ENCODE measurements around the gene ATP11A.

The ATP11A gene

DNA sequence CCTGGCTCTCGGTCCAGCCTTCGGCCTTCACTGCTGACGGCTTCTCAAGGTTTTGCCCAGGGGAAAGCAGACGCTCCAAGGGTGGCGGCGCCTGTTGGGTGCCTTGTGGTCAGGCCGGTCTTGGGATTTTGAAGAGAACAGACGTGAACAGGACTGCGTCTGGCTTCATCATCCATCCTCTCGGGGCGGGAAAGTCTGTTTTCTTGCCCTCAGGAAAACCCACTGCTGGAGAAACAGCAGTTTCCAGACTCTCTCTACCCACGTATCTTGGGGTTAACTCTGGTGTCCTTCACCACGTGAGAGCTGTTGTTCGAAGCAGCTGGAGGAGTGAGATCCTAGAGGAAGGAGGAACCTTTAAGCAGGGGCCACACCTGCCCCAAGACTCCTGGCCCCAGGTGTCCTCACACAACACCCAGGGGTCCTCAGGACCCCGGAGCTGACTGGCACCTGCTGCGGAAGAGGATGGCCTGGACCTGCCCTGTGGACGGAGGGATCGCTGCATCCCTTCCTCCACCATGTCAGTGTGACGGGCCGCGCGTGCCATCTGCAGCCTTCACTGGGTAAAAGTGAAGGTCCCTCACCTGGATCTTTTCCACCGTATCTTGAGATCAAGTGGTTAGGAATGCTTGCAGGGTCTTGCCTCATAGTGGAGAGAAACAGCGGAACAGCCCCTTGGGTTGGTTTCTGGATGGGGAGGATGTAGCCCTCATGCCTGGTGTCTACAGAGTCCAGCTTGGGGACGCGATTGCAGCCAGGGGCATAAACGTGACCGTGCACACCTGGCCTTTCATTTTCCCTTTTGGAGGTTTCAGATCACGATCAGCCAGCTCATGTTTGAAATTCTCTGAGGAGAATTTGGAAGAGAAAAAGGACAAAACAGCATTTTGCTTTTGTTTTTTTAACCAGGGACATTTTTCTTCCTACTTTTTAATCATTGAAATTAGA, 209.7 kb downstream of the ATP11A start:
- TF ChIP-seq CTCF (IDR thresholded peaks at IDR 0.05; ENCODE audit: low read length, missing control alignments), result no peak
- no peak overlapping the region for H3K4me3 ChIP-seq (replicated peaks; ENCODE audit: low read depth, low read length)
- no peak for DNase-seq (ENCODE audit: low read depth)

DNA sequence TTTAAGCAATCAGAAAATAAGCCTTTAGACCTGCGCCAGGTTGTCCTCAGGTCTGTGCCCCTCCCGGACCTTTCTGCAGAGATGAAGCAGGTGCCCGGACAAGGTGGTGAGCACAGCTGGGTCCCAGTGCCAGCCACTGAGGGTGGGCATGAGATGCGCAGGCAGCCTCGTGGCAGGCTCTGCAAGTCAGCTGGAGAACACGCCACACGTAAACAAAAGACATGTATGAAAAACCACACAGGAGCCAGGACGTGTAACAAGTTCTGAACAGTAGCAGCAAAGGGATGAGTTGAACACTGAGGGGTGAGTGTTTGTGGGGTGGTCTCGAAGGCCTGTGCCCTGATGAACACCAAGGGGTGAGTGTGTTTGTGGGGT, 210.4 kb downstream of the ATP11A start:
- DNase-seq (ENCODE audit: low read depth), result no peak
- TF ChIP-seq CTCF (IDR thresholded peaks at IDR 0.05; ENCODE audit: low read length, missing control alignments), result no peak

GRCh38 chr13:112900691-112901091, 210.9 kb downstream of the ATP11A start:
- no peak for TF ChIP-seq CTCF (IDR thresholded peaks at IDR 0.05; ENCODE audit: low read length, missing control alignments)
- no peak for DNase-seq (ENCODE audit: low read depth)
- H3K4me3 ChIP-seq (replicated peaks; ENCODE audit: low read depth, low read length), result no peak overlapping the region

More for the DNA sequence above, 210.4 kb downstream of the ATP11A start:
- no peak overlapping the region for H3K4me3 ChIP-seq (replicated peaks; ENCODE audit: low read depth, low read length)

GRCh38 chr13:112902101-112902651, 212.3 kb downstream of the ATP11A start:
- no peak for DNase-seq (ENCODE audit: low read depth)
- no peak for TF ChIP-seq CTCF (IDR thresholded peaks at IDR 0.05; ENCODE audit: low read length, missing control alignments)
- H3K4me3 ChIP-seq (replicated peaks; ENCODE audit: low read depth, low read length), result no peak overlapping the region

DNA sequence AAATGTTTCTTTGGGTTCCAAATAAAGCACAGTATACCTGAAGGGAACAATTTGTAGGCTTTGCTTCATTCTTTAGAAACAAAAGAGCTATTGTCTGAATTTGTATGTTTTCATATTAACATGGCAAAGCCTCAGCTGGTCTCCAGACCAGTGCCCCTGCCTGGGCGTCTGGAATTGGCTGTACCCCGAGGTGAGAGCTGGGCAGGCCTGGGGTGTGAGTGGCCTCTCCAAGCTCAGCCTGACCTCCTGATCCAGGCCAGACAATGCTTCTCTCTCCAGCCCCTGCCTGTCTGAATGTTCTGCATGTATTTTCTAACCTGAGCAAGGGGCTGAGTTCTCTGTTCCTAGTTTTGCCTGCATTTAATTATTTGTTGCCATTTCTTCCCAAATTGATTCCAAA, 212.8 kb downstream of the ATP11A start:
- H3K4me3 ChIP-seq (replicated peaks; ENCODE audit: low read depth, low read length), result no peak overlapping the region
- TF ChIP-seq CTCF (IDR thresholded peaks at IDR 0.05; ENCODE audit: low read length, missing control alignments), result no peak
- DNase-seq (ENCODE audit: low read depth), result no peak

GRCh38 chr13:112903071-112903577, 213.3 kb downstream of the ATP11A start:
- DNase-seq (ENCODE audit: low read depth), result no peak
- TF ChIP-seq CTCF (IDR thresholded peaks at IDR 0.05; ENCODE audit: low read length, missing control alignments), result no peak
- no peak overlapping the region for H3K4me3 ChIP-seq (replicated peaks; ENCODE audit: low read depth, low read length)

Data from fibroblast of pulmonary artery (primary cell).